ENCODE results near the gene ARHGAP6.

- TF ChIP-seq ZNF565 (CRISPR knock-in tag; conservative IDR thresholded peaks at IDR 0.05; ENCODE audit: low read depth) (no peak), ARNTL (CRISPR knock-in tag; IDR thresholded peaks at IDR 0.05; ENCODE audit: borderline replicate concordance, low read depth) (no peak), RARB (CRISPR knock-in tag; IDR thresholded peaks at IDR 0.05) (no peak), GLIS3 (CRISPR knock-in tag; IDR thresholded peaks at IDR 0.05) (no peak), PATZ1 (CRISPR knock-in tag; IDR thresholded peaks at IDR 0.05; ENCODE audit: borderline replicate concordance) (no peak), CREB5 (CRISPR knock-in tag; IDR thresholded peaks at IDR 0.05; ENCODE audit: low read depth) (no peak)
Observed at GRCh38 chrX:11672213-11672612, 6.5 kb upstream of the ARHGAP6 start.
